DND-41 (cell line): Measurements from ENCODE around the gene CATSPER4.

Experiments used
- ATAC-seq: fragments of 200-7000 bp; cut with Tn5 transposase; 3 replicates; pipeline ENCODE4 v1.9.1; 2021; ENCODE audit warnings: low read depth; ENCODE audit not compliant: insufficient read depth
- DNase-seq: peaks from one replicate; pipeline ENCODE4 v3.0.0-alpha.2; 2020
- H2AFZ ChIP-seq: 2 replicates; pipeline ENCODE4 v1.6.0; 2012; ENCODE audit warnings: low read depth, low read length
- H3K27ac ChIP-seq: 2 replicates; pipeline ENCODE4 v1.5.1; 2012; ENCODE audit warnings: low read length, inconsistent platforms
- H3K27me3 ChIP-seq: fragments of 200-600 bp; sonication (generic); 2 replicates; pipeline ENCODE4 v1.6.0; 2012; ENCODE audit warnings: low read length, mild to moderate bottlenecking, inconsistent platforms; ENCODE audit not compliant: insufficient read depth, poor library complexity
- H3K36me3 ChIP-seq: 2 replicates; pipeline ENCODE4 v1.5.1; 2012; ENCODE audit warnings: low read length, inconsistent platforms; ENCODE audit not compliant: insufficient read depth
- H3K4me1 ChIP-seq: 2 replicates; pipeline ENCODE4 v1.5.1; 2012; ENCODE audit warnings: mild to moderate bottlenecking, low read length; ENCODE audit not compliant: insufficient read depth
- H3K4me2 ChIP-seq: 2 replicates; pipeline ENCODE4 v1.6.0; 2012; ENCODE audit warnings: mild to moderate bottlenecking, moderate library complexity, low read length, inconsistent platforms; ENCODE audit not compliant: insufficient read depth
- H3K4me3 ChIP-seq, 2 experiments: fragments of 200-600 bp in 1 of 2; shearing (Covaris generic) in 1 of 2; 2 replicates each; pipeline ENCODE4 v1.5.1; 2012 to 2016; ENCODE audit warnings: inconsistent platforms in 2 of 2, low read length in 2 of 2, mild to moderate bottlenecking in 2 of 2, low read depth in 1 of 2, moderate library complexity in 1 of 2
- H3K79me2 ChIP-seq: 2 replicates; pipeline ENCODE4 v1.6.0; 2012; ENCODE audit warnings: low read length, inconsistent platforms; ENCODE audit not compliant: insufficient read depth
- H3K9ac ChIP-seq: 2 replicates; pipeline ENCODE4 v1.6.0; 2012; ENCODE audit warnings: low read depth, mild to moderate bottlenecking, inconsistent platforms, low read length, moderate library complexity
- H3K9me3 ChIP-seq: 2 replicates; pipeline ENCODE4 v1.5.1; 2012; ENCODE audit warnings: low read length, moderate library complexity, mild to moderate bottlenecking, inconsistent platforms; ENCODE audit not compliant: insufficient read depth, severe bottlenecking
- H4K20me1 ChIP-seq: 2 replicates; pipeline ENCODE4 v1.6.0; 2012; ENCODE audit warnings: low read length; ENCODE audit not compliant: insufficient read depth
- CTCF ChIP-seq: IDR thresholded peaks from 2 replicates; pipeline ENCODE4 v1.5.1; 2012; ENCODE audit warnings: borderline replicate concordance, low read length, moderate library complexity, mild to moderate bottlenecking; ENCODE audit not compliant: poor library complexity, severe bottlenecking; ENCODE audit errors: extremely low read depth
- EZH2 ChIP-seq: IDR thresholded peaks from 3 replicates; pipeline ENCODE4 v1.6.1; 2012; ENCODE audit warnings: borderline replicate concordance, low read depth, mild to moderate bottlenecking, moderate library complexity, low read length, inconsistent platforms; ENCODE audit not compliant: severe bottlenecking

CATSPER4 gene

GRCh38 chr1:26170472-26170821 is 20.0 kb upstream of the CATSPER4 start:
- H3K27ac ChIP-seq = peak overlapping the region; percentile 45; the same call in 1 of the 2 replicates
- H3K36me3 ChIP-seq = peaks cover 5% of the 10 kb centered on the region
- H3K4me2 ChIP-seq = peak overlapping the region; percentile 81
- H3K9ac ChIP-seq = peak overlapping the region; percentile 83
- peak overlapping the region; percentile 56 to 84; a peak in 3 of 4 replicates for H3K4me3 ChIP-seq
- ATAC-seq (no peak), DNase-seq (no peak)
- no peaks in the 10 kb centered on the region for H3K9me3 ChIP-seq
- peak overlapping the region; percentile 95 for H2AFZ ChIP-seq
- peaks cover 23% of the 10 kb centered on the region for H3K4me1 ChIP-seq
- peaks cover 3% of the 10 kb centered on the region for H3K27me3 ChIP-seq
- no peaks in the 10 kb centered on the region for H4K20me1 ChIP-seq
- no peak for TF ChIP-seq EZH2
- TF ChIP-seq CTCF = no peak
- peaks cover 3% of the 10 kb centered on the region; the same call in 1 of the 2 replicates for H3K79me2 ChIP-seq

- Histone ChIP-seq H3K4me1 (peaks cover 23% of the 10 kb centered on the region), H3K9me3 (no peaks in the 10 kb centered on the region), H3K9ac (peak within 1 kb of the TSS; percentile 83), H3K4me2 (peak within 1 kb of the TSS; percentile 81), H3K4me3 (peak within 1 kb of the TSS in 1 of 2 experiments; percentile 84; a peak in 2 of 4 replicates), H2AFZ (no peak within 1 kb of the TSS), H3K79me2 (peaks cover 3% of the 10 kb centered on the region; the same call in 1 of the 2 replicates), H3K27me3 (peaks cover 3% of the 10 kb centered on the region), H4K20me1 (no peaks in the 10 kb centered on the region), H3K36me3 (peaks cover 5% of the 10 kb centered on the region), H3K27ac (peak within 1 kb of the TSS; percentile 45; the same call in 1 of the 2 replicates)
- DNase-seq (no peak), ATAC-seq (no peak)
- TF ChIP-seq CTCF (no peak), EZH2 (no peak)
These were observed 19.0 kb upstream of the CATSPER4 start, which contains the start of gene ZNF593OS for GRCh38 chr1:26171084-26172072. Gene ZNF593OS (minus strand): TSS chr1:26171832. CDS start chr1:26171661, 171 bp downstream.

GRCh38 chr1:26175346-26175745 is 15.1 kb upstream of the CATSPER4 start:
- Histone ChIP-seq H2AFZ (no peak overlapping the region), H3K36me3 (peaks cover 5% of the 10 kb centered on the region), H3K27me3 (no peaks in the 10 kb centered on the region), H3K4me2 (no peak overlapping the region), H3K27ac (no peak overlapping the region), H4K20me1 (no peaks in the 10 kb centered on the region), H3K4me3 (no peak overlapping the region), H3K9ac (no peak overlapping the region), H3K9me3 (no peaks in the 10 kb centered on the region), H3K4me1 (peaks cover 12% of the 10 kb centered on the region), H3K79me2 (peaks cover 2% of the 10 kb centered on the region; the same call in 1 of the 2 replicates)
- ATAC-seq (no peak), DNase-seq (no peak)
- TF ChIP-seq CTCF (no peak), EZH2 (no peak)
